Mesenchymal stem cell (in vitro differentiated cells and primary cell): ENCODE data around the gene PALD1.

Experiments
- DNase-seq: peaks from one replicate; pipeline ENCODE4 v3.0.0-alpha.2; 2013
- H2AFZ ChIP-seq: one replicate; pipeline ENCODE4 v1.6.1; 2013; ENCODE audit warnings: low read depth, mild to moderate bottlenecking, control low read depth, inconsistent platforms, low read length, moderate library complexity
- H2AK5ac ChIP-seq: 2 replicates; pipeline ENCODE4 v1.6.1; 2013; ENCODE audit warnings: low read length, moderate library complexity, mild to moderate bottlenecking, inconsistent platforms; ENCODE audit not compliant: severe bottlenecking
- H2BK120ac ChIP-seq: one replicate; pipeline ENCODE4 v1.6.1; 2013; ENCODE audit warnings: low read depth, mild to moderate bottlenecking, inconsistent platforms, low read length, moderate library complexity
- H2BK12ac ChIP-seq, 2 experiments: one replicate each; pipeline ENCODE4 v1.6.1; 2013; ENCODE audit warnings: inconsistent platforms in 2 of 2, low read length in 2 of 2, mild to moderate bottlenecking in 2 of 2, moderate library complexity in 2 of 2, control low read depth in 1 of 2
- H2BK15ac ChIP-seq: one replicate; pipeline ENCODE4 v1.6.1; 2013; ENCODE audit warnings: mild to moderate bottlenecking, low read depth, inconsistent platforms; ENCODE audit not compliant: poor library complexity, severe bottlenecking
- H2BK5ac ChIP-seq: 2 replicates; pipeline ENCODE4 v1.6.1; 2013; ENCODE audit warnings: low read depth, mild to moderate bottlenecking, low read length, control low read depth, inconsistent platforms; ENCODE audit not compliant: poor library complexity, severe bottlenecking
- H3K14ac ChIP-seq, 2 experiments: one replicate each; pipeline ENCODE4 v1.6.1; 2013; ENCODE audit warnings: inconsistent platforms in 2 of 2, low read length in 2 of 2, control low read depth in 1 of 2, mild to moderate bottlenecking in 1 of 2, moderate library complexity in 1 of 2
- H3K18ac ChIP-seq, 2 experiments: one replicate each; pipeline ENCODE4 v1.6.1; 2013; ENCODE audit warnings: inconsistent platforms in 2 of 2, low read length in 2 of 2, control low read depth in 1 of 2, low read depth in 1 of 2, mild to moderate bottlenecking in 1 of 2
- H3K23ac ChIP-seq, 2 experiments: one replicate each; pipeline ENCODE4 v1.6.1; 2013; ENCODE audit warnings: inconsistent platforms in 2 of 2, low read length in 2 of 2, mild to moderate bottlenecking in 2 of 2, moderate library complexity in 2 of 2, control low read depth in 1 of 2
- H3K27ac ChIP-seq: 2 replicates; pipeline ENCODE4 v1.5.1; 2013; ENCODE audit warnings: mild to moderate bottlenecking, moderate library complexity, low read length, control low read depth, inconsistent platforms; ENCODE audit not compliant: poor library complexity, severe bottlenecking
- H3K27me3 ChIP-seq, 2 experiments: 2 replicates each; pipeline versions ENCODE4 v1.6.1 to v1.7.0; 2013; ENCODE audit warnings: low read length in 2 of 2, mild to moderate bottlenecking in 2 of 2, moderate library complexity in 2 of 2, control low read depth in 1 of 2, inconsistent platforms in 1 of 2; ENCODE audit not compliant: control insufficient read depth in 1 of 2, insufficient read depth in 1 of 2
- H3K36me3 ChIP-seq, 2 experiments: 2 replicates each; pipeline versions ENCODE4 v1.6.1 to v1.7.0; 2013; ENCODE audit warnings: low read length in 2 of 2, control low read depth in 1 of 2, inconsistent platforms in 1 of 2, low read depth in 1 of 2, mild to moderate bottlenecking in 1 of 2; ENCODE audit not compliant: insufficient read depth in 2 of 2, control insufficient read depth in 1 of 2
- H3K4ac ChIP-seq, 2 experiments: one replicate each; pipeline ENCODE4 v1.6.1; 2013; ENCODE audit warnings: inconsistent platforms in 2 of 2, low read length in 2 of 2, mild to moderate bottlenecking in 2 of 2, moderate library complexity in 2 of 2, control low read depth in 1 of 2, low read depth in 1 of 2
- H3K4me1 ChIP-seq: 2 replicates; pipeline ENCODE4 v1.6.1; 2013; ENCODE audit warnings: low read depth, low read length, control low read depth; ENCODE audit not compliant: control insufficient read depth, insufficient read depth
- H3K4me2 ChIP-seq: 2 replicates; pipeline ENCODE4 v1.6.1; 2013; ENCODE audit warnings: low read length, mild to moderate bottlenecking, inconsistent platforms; ENCODE audit not compliant: poor library complexity, severe bottlenecking
- H3K4me3 ChIP-seq, 2 experiments: 2 replicates each; pipeline versions ENCODE4 v1.5.1 to v1.7.0; 2013; ENCODE audit warnings: low read length in 2 of 2, mild to moderate bottlenecking in 2 of 2, control low read depth in 1 of 2, low read depth in 1 of 2; ENCODE audit not compliant: insufficient read depth in 1 of 2
- H3K79me1 ChIP-seq: replicated peaks from 2 replicates; pipeline ENCODE4 v1.6.1; 2013; ENCODE audit warnings: mild to moderate bottlenecking, control low read depth, low read length, inconsistent platforms; ENCODE audit not compliant: poor library complexity, severe bottlenecking
- H3K9ac ChIP-seq: 2 replicates; pipeline ENCODE4 v1.7.0; 2013; ENCODE audit warnings: mild to moderate bottlenecking, low read length, moderate library complexity
- H3K9me3 ChIP-seq: 2 replicates; pipeline ENCODE4 v1.7.0; 2013; ENCODE audit warnings: mild to moderate bottlenecking, low read length; ENCODE audit not compliant: control insufficient read depth
- H4K8ac ChIP-seq: one replicate; pipeline ENCODE4 v1.6.1; 2013; ENCODE audit warnings: inconsistent platforms, mild to moderate bottlenecking, low read length, moderate library complexity
- H4K91ac ChIP-seq: one replicate; pipeline ENCODE4 v1.6.1; 2013; ENCODE audit warnings: mild to moderate bottlenecking, low read length, inconsistent platforms
- WGBS: methylation state at CpG from one replicate; pipeline ENCODE4 v1.1.7; 2013; ENCODE audit warnings: mixed read lengths; 5-methylcytosine and 5-hydroxymethylcytosine counted together

The PALD1 gene

GRCh38 chr10:70561070-70561469 lies 82.5 kb downstream of the PALD1 start:
- Histone ChIP-seq H3K27me3 (peaks cover 0 to 7% of the 10 kb centered on the region in 2 experiments), H2BK12ac (no peak overlapping the region)

GRCh38 chr10:70561558-70561957 lies 83.0 kb downstream of the PALD1 start:
- H4K91ac ChIP-seq, result no peak overlapping the region
- H3K27me3 ChIP-seq, result peaks cover 0 to 7% of the 10 kb centered on the region in 2 experiments
- no peak overlapping the region for H2BK12ac ChIP-seq
- H2AK5ac ChIP-seq, result no peak overlapping the region
- H4K8ac ChIP-seq, result no peak overlapping the region
- H3K14ac ChIP-seq, result no peak overlapping the region
- H2BK15ac ChIP-seq, result no peak overlapping the region
- no peaks in the 10 kb centered on the region for H3K9me3 ChIP-seq
- H3K27ac ChIP-seq, result no peak overlapping the region
- no peak overlapping the region for H3K18ac ChIP-seq
- no peak overlapping the region for H2AFZ ChIP-seq
- H3K79me1 ChIP-seq, result no peaks in the 10 kb centered on the region
- H3K9ac ChIP-seq, result no peak overlapping the region
- no peak overlapping the region for H3K4ac ChIP-seq
- H3K36me3 ChIP-seq, result no peaks in the 10 kb centered on the region
- peaks cover 20% of the 10 kb centered on the region for H3K4me1 ChIP-seq
- H2BK120ac ChIP-seq, result no peak overlapping the region
- 88% methylated on average over 6 of the region's 6 CpGs for whole genome bisulfite sequencing
- H3K4me2 ChIP-seq, result no peak overlapping the region
- no peak overlapping the region for H3K23ac ChIP-seq
- no peak overlapping the region for H3K4me3 ChIP-seq
- H2BK5ac ChIP-seq, result no peak overlapping the region
- no peak for DNase-seq

More at GRCh38 chr10:70561070-70561469, 82.5 kb downstream of the PALD1 start:
- no peak overlapping the region for H4K91ac ChIP-seq
- H3K14ac ChIP-seq, result no peak overlapping the region
- H3K4me3 ChIP-seq, result no peak overlapping the region
- H3K23ac ChIP-seq, result no peak overlapping the region
- DNase-seq, result no peak
- no peak overlapping the region for H3K9ac ChIP-seq
- no peak overlapping the region for H3K18ac ChIP-seq
- H3K4ac ChIP-seq, result no peak overlapping the region
- H2BK15ac ChIP-seq, result no peak overlapping the region
- WGBS, result 93% methylated on average over 10 of the region's 10 CpGs
- no peak overlapping the region for H2BK120ac ChIP-seq
- no peak overlapping the region for H3K4me2 ChIP-seq
- no peak overlapping the region for H2AFZ ChIP-seq
- H2BK5ac ChIP-seq, result no peak overlapping the region
- H3K4me1 ChIP-seq, result peaks cover 20% of the 10 kb centered on the region
- H3K36me3 ChIP-seq, result no peaks in the 10 kb centered on the region
- H3K79me1 ChIP-seq, result no peaks in the 10 kb centered on the region
- no peak overlapping the region for H4K8ac ChIP-seq
- H3K9me3 ChIP-seq, result no peaks in the 10 kb centered on the region
- no peak overlapping the region for H2AK5ac ChIP-seq
- H3K27ac ChIP-seq, result no peak overlapping the region

GRCh38 chr10:70562036-70562755 lies 83.6 kb downstream of the PALD1 start:
- no peak overlapping the region for H4K8ac ChIP-seq
- H2BK12ac ChIP-seq, result no peak overlapping the region
- no peak overlapping the region for H3K4me3 ChIP-seq
- H3K14ac ChIP-seq, result no peak overlapping the region
- H3K36me3 ChIP-seq, result no peaks in the 10 kb centered on the region
- no peak overlapping the region for H3K4ac ChIP-seq
- no peak for DNase-seq
- H3K9me3 ChIP-seq, result no peaks in the 10 kb centered on the region
- H2BK120ac ChIP-seq, result no peak overlapping the region
- no peak overlapping the region for H2AK5ac ChIP-seq
- H2BK15ac ChIP-seq, result no peak overlapping the region
- H2AFZ ChIP-seq, result no peak overlapping the region
- no peak overlapping the region for H2BK5ac ChIP-seq
- H3K23ac ChIP-seq, result no peak overlapping the region
- peaks cover 20% of the 10 kb centered on the region for H3K4me1 ChIP-seq
- H3K18ac ChIP-seq, result no peak overlapping the region
- H4K91ac ChIP-seq, result no peak overlapping the region
- no peaks in the 10 kb centered on the region for H3K79me1 ChIP-seq
- H3K4me2 ChIP-seq, result no peak overlapping the region
- H3K27ac ChIP-seq, result no peak overlapping the region
- H3K9ac ChIP-seq, result no peak overlapping the region
- WGBS, result 67% methylated on average over 13 of the region's 15 CpGs
- peaks cover 0 to 10% of the 10 kb centered on the region in 2 experiments for H3K27me3 ChIP-seq

GRCh38 chr10:70563230-70563629 lies 84.7 kb downstream of the PALD1 start:
- Histone ChIP-seq H2BK12ac (no peak overlapping the region), H2BK5ac (no peak overlapping the region), H4K8ac (no peak overlapping the region), H3K9me3 (no peaks in the 10 kb centered on the region), H2AFZ (no peak overlapping the region), H3K4me1 (peaks cover 20% of the 10 kb centered on the region), H3K27ac (no peak overlapping the region), H3K14ac (no peak overlapping the region), H3K18ac (no peak overlapping the region), H2BK15ac (no peak overlapping the region), H3K4me2 (no peak overlapping the region), H3K27me3 (peaks cover 0 to 17% of the 10 kb centered on the region in 2 experiments), H3K36me3 (no peaks in the 10 kb centered on the region), H3K23ac (no peak overlapping the region), H3K4me3 (no peak overlapping the region), H2BK120ac (no peak overlapping the region), H4K91ac (no peak overlapping the region), H3K9ac (no peak overlapping the region), H3K79me1 (no peaks in the 10 kb centered on the region), H2AK5ac (no peak overlapping the region), H3K4ac (no peak overlapping the region)
- WGBS, result 75% methylated on average over 6 of the region's 7 CpGs
- DNase-seq, result no peak
